MCF 10A (cell line): ENCODE data around the gene CAPN10. TPM values are rescaled to one million over a fixed set of nuclear protein-coding genes. Genes with fewer than 3 reads are reported as not detected.

Experiments
- BruUV-seq: library from RNA; stranded (reverse); fragments of 400-500 nt; replicated peaks from 2 replicates; lab custom pipeline; 2021; lab: Mats Ljungman, UMichigan
- CTCF ChIA-PET: fragments of 300-600 bp; sonication (Branson Sonifier 250); formaldehyde crosslinking; extraction: SDS; loops from one replicate; lab custom pipeline; 2021; ENCODE audit warnings: antibody characterized with exemption, inconsistent platforms; lab: Yijun Ruan, JAX
- POLR2A ChIA-PET: fragments of 300-600, 350-650 bp; sonication (Branson Sonifier 250); formaldehyde crosslinking; extraction: SDS; loops from one replicate; lab custom pipeline; 2020; ENCODE audit warnings: antibody characterized with exemption, inconsistent platforms; lab: Yijun Ruan, JAX
- DNase-seq: peaks from one replicate; pipeline ENCODE4 v3.0.0-alpha.2; 2018; ENCODE audit not compliant: unreplicated experiment
- H3K27ac Mint-ChIP-seq: one replicate; pipeline ENCODE4 v1.8.0; 2022; ENCODE audit warnings: mild to moderate bottlenecking, low read depth, mixed read lengths; ENCODE audit not compliant: unreplicated experiment
- H3K27me3 Mint-ChIP-seq: one replicate; pipeline ENCODE4 v1.8.0; 2022; ENCODE audit warnings: mixed read lengths; ENCODE audit not compliant: insufficient read depth, unreplicated experiment
- H3K36me3 Mint-ChIP-seq: one replicate; pipeline ENCODE4 v1.8.0; 2022; ENCODE audit warnings: mild to moderate bottlenecking, moderate library complexity, mixed read lengths; ENCODE audit not compliant: insufficient read depth, unreplicated experiment
- H3K4me1 Mint-ChIP-seq: one replicate; pipeline ENCODE4 v1.8.0; 2022; ENCODE audit warnings: mixed read lengths; ENCODE audit not compliant: insufficient read depth, unreplicated experiment
- H3K4me3 Mint-ChIP-seq: one replicate; pipeline ENCODE4 v1.8.0; 2022; ENCODE audit warnings: mild to moderate bottlenecking, moderate library complexity, mixed read lengths; ENCODE audit not compliant: unreplicated experiment
- H3K9me3 Mint-ChIP-seq: one replicate; pipeline ENCODE4 v1.8.0; 2022; ENCODE audit warnings: mixed read lengths; ENCODE audit not compliant: unreplicated experiment
- CTCF ChIP-seq: fragments of 200-600 bp; IDR thresholded peaks from one replicate; pipeline ENCODE4 v1.8.0; 2022; ENCODE audit warnings: antibody characterized with exemption, mild to moderate bottlenecking; ENCODE audit not compliant: unreplicated experiment
- intact Hi-C: fragments of 100-400 bp; cut with micrococcal nuclease; formaldehyde crosslinking; loops from 2 replicates; pipeline ENCODE4 v1.14.1; 2022
- total RNA-seq: library from RNA; stranded (reverse); gene quantifications from 2 replicates; pipeline ENCODE4 v1.2.3, GENCODE V29; 2022

The CAPN10 gene
- total RNA-seq, 1 experiment from 2014 or later: 27.6 TPM

- Mint-ChIP-seq H3K27ac (no peak overlapping the region), H3K27me3 (no peaks in the 10 kb centered on the region), H3K36me3 (no peaks in the 10 kb centered on the region), H3K4me3 (no peak overlapping the region), H3K9me3 (no peaks in the 10 kb centered on the region), H3K4me1 (no peaks in the 10 kb centered on the region)
- POLR2A ChIA-PET: no interaction called here
- no TSS peak for BruUV-seq
- DNase-seq: no peak
- intact Hi-C loops: no loop called here
- TF ChIP-seq CTCF: no peak
- CTCF ChIA-PET: interaction anchor here (0.6 kb wide), 1 partner anchor 11 kb away, joined by 3 read pairs; no protein-coding TSS in a partner anchor
Measured at GRCh38 chr2:240620859-240621258, 34.3 kb downstream of the CAPN10 start.

GRCh38 chr2:240622060-240622411, 35.5 kb downstream of the CAPN10 start:
- no peak for DNase-seq
- CTCF ChIA-PET: no interaction called here
- no peaks in the 10 kb centered on the region for H3K36me3 Mint-ChIP-seq
- H3K4me1 Mint-ChIP-seq: no peaks in the 10 kb centered on the region
- H3K4me3 Mint-ChIP-seq: no peak overlapping the region
- BruUV-seq: no TSS peak
- no peaks in the 10 kb centered on the region for H3K27me3 Mint-ChIP-seq
- no peaks in the 10 kb centered on the region for H3K9me3 Mint-ChIP-seq
- intact Hi-C loops: no loop called here
- POLR2A ChIA-PET: no interaction called here
- H3K27ac Mint-ChIP-seq: no peak overlapping the region
- no peak for TF ChIP-seq CTCF

GRCh38 chr2:240622531-240623235, 36.1 kb downstream of the CAPN10 start:
- ChIA-PET CTCF (no interaction called here), POLR2A (interaction anchor here (0.6 kb wide), 1 partner anchor 394 kb away, joined by 3 read pairs; no protein-coding TSS in a partner anchor)
- Mint-ChIP-seq H3K36me3 (no peaks in the 10 kb centered on the region), H3K4me1 (no peaks in the 10 kb centered on the region), H3K27me3 (no peaks in the 10 kb centered on the region), H3K27ac (no peak overlapping the region), H3K4me3 (no peak overlapping the region), H3K9me3 (no peaks in the 10 kb centered on the region)
- BruUV-seq: no TSS peak
- intact Hi-C loops: no loop called here
- no peak for TF ChIP-seq CTCF
- no peak for DNase-seq

- no peaks in the 10 kb centered on the region for H3K36me3 Mint-ChIP-seq
- DNase-seq: no peak
- CTCF ChIA-PET: interaction anchor here (0.6 kb wide), 1 partner anchor 66 kb away, joined by 3 read pairs; no protein-coding TSS in a partner anchor
- H3K9me3 Mint-ChIP-seq: no peaks in the 10 kb centered on the region
- no peak overlapping the region for H3K27ac Mint-ChIP-seq
- BruUV-seq: no TSS peak
- H3K4me1 Mint-ChIP-seq: no peaks in the 10 kb centered on the region
- intact Hi-C loops: no loop called here
- POLR2A ChIA-PET: no interaction called here
- H3K4me3 Mint-ChIP-seq: no peak overlapping the region
- H3K27me3 Mint-ChIP-seq: no peaks in the 10 kb centered on the region
- TF ChIP-seq CTCF: no peak
Measured at GRCh38 chr2:240623531-240624010, 37.0 kb downstream of the CAPN10 start.
